GM18873 (cell line): Measurements from ENCODE around the gene PSD4.

Source experiments
- ATAC-seq: cut with Tn5 transposase; IDR thresholded peaks from one replicate; pipeline ENCODE4 v1.9.1; 2021; ENCODE audit warnings: mild to moderate bottlenecking, moderate library complexity, moderate number of reproducible peaks; ENCODE audit not compliant: unreplicated experiment, low FRiP score

The PSD4 gene

GRCh38 chr2:113167115-113167932, 6.4 kb upstream of the PSD4 start:
- ATAC-seq, result no peak

GRCh38 chr2:113167962-113168340, 5.8 kb upstream of the PSD4 start:
- ATAC-seq, result no peak

- no peak for ATAC-seq
Observed at GRCh38 chr2:113169002-113169530, 4.7 kb upstream of the PSD4 start.

GRCh38 chr2:113169586-113169985, 4.2 kb upstream of the PSD4 start:
- ATAC-seq, result no peak

DNA sequence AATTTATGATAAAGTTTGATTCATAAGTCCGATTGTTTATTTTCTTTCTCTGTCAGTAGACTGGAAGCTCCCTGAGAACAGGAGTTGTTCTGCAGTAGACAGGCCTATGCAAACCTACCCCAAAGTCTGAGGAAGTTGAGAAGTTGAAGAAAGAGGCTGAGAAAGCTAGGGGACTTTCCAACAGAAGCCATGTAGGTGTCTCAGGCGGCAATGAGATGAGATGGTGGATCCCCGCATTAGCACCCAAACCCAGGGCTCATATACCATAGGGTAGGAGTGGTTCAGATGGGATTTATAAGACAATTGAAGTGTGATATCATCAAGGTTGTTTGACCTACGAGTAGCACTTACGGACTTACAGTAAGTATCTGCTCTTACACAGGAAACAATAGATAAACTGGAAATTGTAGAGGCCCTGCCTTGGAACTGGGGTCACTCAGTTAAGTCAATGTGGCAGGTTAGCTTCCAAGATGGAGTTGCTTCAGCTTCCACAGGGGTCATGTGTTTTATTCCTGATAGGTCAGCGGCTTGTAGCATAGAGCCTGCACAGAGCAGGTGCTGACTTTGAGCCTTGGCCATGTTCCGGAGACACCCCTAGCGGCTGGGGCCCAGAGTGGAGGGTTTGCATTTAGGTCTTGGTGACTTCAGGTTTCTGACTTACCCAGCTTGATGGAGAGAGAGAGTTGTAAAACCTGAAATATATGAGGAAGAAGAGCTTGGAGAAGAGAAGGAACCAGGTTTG, 2.3 kb upstream of the PSD4 start:
- ATAC-seq, result no peak

DNA sequence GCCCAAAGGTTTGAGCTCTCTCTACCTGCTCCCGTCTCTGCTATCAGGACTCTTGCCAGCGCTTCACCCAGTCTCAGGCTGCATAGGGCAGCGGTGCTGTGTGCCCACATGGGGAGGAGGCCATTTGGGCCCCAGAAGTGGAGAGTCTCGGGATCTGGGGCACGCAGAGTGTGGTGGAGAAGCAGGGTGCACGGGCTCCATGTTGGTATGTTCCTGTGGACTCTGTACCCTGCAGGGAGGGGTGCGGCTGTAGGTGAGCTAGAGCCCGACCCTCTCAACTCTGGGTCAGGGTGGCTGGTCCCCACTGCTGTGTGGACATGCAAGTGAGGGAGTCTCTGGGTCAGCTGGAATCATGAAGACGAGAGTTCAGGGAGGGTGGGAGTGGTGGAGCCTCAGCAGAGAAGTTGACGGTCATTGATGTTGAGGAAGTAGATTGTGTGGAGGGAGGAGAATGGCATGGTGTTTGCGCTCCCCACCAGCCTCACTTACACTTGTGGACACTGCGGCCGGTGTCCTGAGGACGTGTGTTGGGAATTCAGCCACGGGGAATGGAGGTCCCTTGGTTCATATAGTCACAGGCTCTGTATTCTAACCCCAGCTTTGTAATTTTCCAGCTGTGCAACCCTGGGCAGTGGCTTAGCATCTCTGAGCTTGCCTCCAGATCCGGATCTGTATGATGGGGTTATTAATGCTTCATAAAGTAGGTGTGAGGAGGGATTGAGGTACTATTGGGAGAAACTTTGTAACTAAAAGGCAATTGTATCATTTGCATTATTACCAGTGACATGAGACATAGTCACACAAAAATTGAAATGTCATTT, 840 bp upstream of the PSD4 start:
- ATAC-seq, result no peak

- ATAC-seq, result no peak
Observed at GRCh38 chr2:113174376-113174750, 592 bp downstream of the PSD4 start.

- peak; percentile 56 for ATAC-seq
Observed at GRCh38 chr2:113175042-113175628, 1.4 kb downstream of the PSD4 start.

- ATAC-seq, result no peak
Observed at GRCh38 chr2:113175736-113176695, 2.2 kb downstream of the PSD4 start.

GRCh38 chr2:113176696-113177355, 3.1 kb downstream of the PSD4 start:
- ATAC-seq, result no peak

DNA sequence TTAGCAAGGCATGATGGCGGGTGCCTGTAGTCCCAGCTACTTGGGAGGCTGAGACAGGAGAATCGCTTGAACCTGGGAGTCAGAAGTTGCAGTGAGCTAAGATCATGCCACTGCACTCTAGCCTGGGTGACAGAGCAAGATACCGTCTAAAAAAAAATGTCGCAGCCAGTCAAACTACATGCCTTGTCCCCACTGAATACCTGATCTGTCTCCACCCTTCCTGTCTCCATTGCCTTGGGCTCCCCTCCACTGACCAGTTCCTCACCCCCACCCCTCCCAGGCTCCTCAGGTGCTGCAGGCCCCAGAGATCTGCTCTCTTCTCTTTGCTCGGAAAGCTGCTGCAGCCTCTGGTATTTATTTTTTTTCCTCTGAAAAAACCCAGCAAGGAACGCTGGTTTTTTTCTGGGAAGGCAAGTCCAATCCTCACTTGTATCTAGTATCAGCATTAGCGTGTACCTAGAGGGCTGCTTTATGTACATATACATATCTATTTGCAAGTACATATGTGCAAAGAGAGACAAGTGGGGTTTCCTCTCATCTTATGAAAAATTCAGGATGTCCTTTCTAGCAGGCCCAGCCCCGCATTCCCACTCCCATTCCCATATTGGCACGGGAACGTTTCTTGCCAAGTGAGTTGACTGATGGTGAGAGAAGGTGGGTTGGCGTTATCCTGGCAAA, 4.4 kb downstream of the PSD4 start:
- no peak for ATAC-seq

GRCh38 chr2:113178891-113179290, 5.1 kb downstream of the PSD4 start:
- no peak for ATAC-seq

- no peak for ATAC-seq
Observed at GRCh38 chr2:113179446-113180045, 5.8 kb downstream of the PSD4 start.

GRCh38 chr2:113180131-113180946, 6.6 kb downstream of the PSD4 start:
- ATAC-seq, result no peak

- no peak for ATAC-seq
Observed at GRCh38 chr2:113181258-113182051, 7.7 kb downstream of the PSD4 start.
